Activated effector memory CD4-positive, alpha-beta T cell treated with Interleukin-2 at 50 U/mL for 16 hours (primary cell): ENCODE data around the gene ANXA3.

Experiments used
- DNase-seq: peaks from one replicate; pipeline ENCODE4 v3.0.0-alpha.2; 2020

The ANXA3 gene

GRCh38 chr4:78612398-78613178, 61.0 kb downstream of the ANXA3 start:
- no peak for DNase-seq

DNA sequence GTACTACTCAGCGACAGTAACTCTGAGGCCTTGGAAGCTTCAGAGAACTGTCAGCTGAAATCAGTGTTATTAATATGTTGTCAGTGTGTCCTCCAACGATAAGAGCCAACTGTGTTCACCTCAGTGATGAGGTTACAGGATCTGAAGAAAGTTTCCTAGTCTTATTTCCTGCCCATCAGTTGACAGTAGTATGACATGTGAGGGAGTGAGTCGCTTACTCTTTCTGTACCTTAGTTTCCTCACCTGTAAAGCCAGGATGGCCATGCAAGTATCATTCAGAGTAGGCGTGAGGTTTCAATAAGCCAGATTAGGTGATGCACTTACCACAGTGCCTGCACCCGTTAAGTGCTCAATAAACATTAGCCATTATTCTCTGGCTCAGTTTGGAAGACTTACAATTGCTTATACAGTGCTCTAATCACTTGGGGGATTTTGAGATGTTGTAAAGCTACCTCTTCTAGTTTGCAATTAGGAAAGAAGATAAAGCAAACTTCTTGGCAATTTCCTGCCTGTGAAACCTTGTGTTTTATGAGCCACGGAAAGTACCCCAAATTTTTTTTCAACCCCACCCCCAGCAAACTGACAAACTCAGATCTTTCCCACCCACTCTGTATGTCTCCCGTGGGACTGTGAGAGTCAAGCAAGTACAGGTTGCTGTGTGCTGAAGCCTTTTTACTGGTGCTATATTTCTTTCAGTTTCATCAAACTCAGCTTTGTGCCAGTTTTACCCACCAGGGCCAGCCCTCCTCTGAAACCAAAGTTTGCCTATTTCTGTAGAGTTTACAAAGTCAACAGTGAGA, 62.2 kb downstream of the ANXA3 start:
- no peak for DNase-seq

- no peak for DNase-seq
Observed at GRCh38 chr4:78616046-78616498, 64.5 kb downstream of the ANXA3 start.

- DNase-seq = no peak
Observed at GRCh38 chr4:78618436-78618835, 66.9 kb downstream of the ANXA3 start.

DNA sequence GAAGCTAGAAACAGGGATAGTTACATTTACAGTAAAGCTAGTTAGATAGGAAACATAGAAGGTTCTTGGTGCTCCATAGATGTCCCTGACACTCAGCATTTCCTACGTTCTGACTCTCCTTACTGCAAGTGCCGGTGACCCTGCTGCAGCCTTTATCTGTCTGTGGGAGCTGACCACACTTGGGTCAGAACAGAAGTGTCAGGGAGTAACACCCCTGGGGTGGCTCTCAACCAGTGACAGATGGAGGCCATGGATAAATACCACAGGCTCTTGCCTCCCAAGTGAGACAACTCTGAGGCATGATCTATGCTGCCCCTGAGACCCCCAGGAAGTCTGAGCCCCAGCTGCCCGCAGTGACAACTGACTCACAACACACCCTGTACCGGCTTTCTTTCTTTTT, 69.8 kb downstream of the ANXA3 start:
- DNase-seq = no peak

- no peak for DNase-seq
Observed at GRCh38 chr4:78622253-78622979, 70.8 kb downstream of the ANXA3 start.

GRCh38 chr4:78624048-78624447, 72.5 kb downstream of the ANXA3 start:
- no peak for DNase-seq

GRCh38 chr4:78625073-78625472, 73.5 kb downstream of the ANXA3 start:
- no peak for DNase-seq

GRCh38 chr4:78627046-78627965, 75.7 kb downstream of the ANXA3 start:
- no peak for DNase-seq

DNA sequence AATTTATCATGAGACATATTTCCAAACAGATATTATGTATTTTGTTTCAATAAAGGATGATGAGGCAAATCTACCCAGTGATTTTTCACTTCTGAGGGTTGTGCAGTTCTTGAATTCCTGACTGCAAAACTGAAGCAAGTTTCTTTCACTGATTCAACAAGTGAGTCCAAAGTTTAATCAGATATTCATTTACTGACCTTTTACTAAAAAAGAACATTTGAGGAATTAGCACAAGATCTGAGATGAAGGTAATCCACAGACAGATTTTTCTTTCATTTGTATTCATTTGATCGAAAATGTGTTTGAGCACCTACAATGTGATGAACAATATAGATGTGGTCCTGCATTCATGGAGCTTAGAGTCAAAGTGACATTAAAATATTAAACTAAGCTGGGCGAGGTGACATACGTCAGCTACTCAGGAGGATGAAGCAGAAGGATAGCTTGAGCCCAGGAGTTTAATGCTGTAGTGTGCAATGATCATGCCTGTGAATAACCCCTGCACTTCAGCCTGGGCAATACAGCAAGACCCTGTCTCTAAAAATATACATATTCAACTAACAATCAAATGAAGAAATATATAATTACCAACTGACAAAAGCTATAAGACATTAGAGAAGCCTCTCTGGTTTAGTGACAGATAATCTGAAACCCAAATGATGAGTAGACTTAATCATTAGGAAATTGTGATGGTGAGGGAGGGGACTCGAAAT, 76.6 kb downstream of the ANXA3 start:
- no peak for DNase-seq

GRCh38 chr4:78629991-78630541, 78.5 kb downstream of the ANXA3 start:
- DNase-seq = no peak

DNA sequence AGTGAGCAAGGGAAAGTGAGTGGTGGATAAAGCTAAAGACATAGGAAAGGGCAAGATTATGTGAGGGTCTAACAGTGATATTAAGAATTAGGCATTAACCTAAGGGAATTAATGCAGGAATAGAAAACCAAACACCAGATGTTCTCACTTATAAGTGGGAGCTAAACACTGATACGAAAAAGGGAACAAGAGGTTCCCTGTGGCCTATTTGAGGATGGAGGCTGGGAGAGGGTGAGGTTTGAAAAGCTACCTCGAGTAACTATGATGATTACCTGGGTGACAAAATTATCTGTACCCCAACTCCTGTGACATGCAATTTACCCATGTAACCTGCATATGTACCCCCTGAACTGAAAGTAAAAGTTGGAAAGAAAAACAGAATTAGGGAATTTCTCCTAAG, 79.0 kb downstream of the ANXA3 start:
- DNase-seq = no peak

- no peak for DNase-seq
Observed at GRCh38 chr4:78634011-78634664, 82.6 kb downstream of the ANXA3 start.

DNA sequence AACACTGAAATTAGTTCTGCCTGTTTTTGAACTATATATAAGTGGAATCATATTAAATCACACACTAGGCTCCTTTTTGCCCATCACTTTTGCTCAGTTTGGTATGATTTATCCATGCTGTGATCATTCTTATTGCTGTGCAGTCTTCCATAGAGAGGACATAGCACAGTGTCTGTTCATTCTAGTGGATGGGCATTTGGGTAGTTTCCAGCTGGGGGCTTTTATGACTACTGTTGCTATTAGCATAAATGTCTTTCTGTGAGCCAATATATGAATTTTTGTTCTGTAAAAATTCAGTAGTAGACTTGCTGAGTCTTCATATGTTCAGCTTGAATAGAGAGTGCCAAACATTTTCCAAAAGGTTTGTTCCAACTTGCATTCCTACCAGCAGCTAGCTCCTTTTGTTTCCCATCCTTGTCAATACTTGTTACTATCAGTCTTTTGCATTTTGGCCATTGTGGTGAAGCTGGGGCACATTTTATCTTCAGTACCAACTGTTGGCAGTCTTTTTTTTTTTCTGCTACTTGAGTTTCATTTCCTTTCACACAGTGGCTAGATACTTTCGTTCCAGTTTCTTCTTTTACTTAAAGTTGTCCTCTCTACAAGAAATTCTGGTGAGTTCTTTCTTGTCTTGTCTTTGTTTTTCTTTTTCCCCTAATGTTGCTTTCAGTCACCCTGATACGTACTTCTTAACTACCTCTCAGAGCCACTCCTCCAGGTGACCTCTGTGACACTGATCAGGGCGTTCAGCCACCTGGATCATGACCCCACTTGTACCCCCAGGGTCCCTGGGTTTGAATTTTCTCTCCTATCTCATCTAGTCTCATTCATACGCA, 87.0 kb downstream of the ANXA3 start:
- no peak for DNase-seq

GRCh38 chr4:78640714-78641113, 89.1 kb downstream of the ANXA3 start:
- no peak for DNase-seq

GRCh38 chr4:78642934-78643333, 91.4 kb downstream of the ANXA3 start:
- no peak for DNase-seq

DNA sequence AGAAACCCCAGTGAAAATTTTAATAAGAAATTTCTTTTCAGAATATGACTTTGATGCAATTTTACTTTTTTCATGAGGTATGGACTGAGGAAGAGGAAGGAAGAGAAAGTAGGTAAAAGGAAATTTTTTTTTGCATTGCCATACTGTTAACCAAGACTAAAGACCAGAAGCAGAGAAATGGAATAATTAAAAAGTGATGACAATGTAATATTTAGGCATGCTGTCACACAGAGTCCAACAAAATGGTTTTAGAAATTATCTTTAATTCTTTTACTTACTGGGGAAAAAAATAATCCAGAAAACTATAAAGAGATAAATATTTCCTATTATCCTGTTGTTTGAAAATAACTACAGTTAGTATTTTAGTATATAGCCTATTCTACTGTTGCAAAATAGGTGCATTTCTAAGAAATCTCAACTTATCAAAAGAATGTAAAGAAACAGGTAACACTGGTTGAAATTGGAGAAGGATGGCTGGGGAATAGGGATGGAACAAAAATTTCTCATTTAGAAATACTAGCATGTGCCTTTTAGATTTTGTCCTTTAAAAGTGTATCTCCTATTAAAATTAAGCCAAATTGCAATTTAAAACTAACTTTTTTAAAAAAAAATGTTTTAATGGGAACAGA, 92.6 kb downstream of the ANXA3 start:
- no peak for DNase-seq

GRCh38 chr4:78644744-78645330, 93.3 kb downstream of the ANXA3 start:
- peak; percentile 9 for DNase-seq
